HG02840 (cell line): ENCODE measurements around the gene EFNA5.

Experiments used
- ATAC-seq: cut with Tn5 transposase; IDR thresholded peaks from one replicate; pipeline ENCODE4 v1.9.1; 2021; ENCODE audit warnings: mild to moderate bottlenecking, moderate library complexity, moderate number of reproducible peaks; ENCODE audit not compliant: unreplicated experiment, low FRiP score

EFNA5 gene

DNA sequence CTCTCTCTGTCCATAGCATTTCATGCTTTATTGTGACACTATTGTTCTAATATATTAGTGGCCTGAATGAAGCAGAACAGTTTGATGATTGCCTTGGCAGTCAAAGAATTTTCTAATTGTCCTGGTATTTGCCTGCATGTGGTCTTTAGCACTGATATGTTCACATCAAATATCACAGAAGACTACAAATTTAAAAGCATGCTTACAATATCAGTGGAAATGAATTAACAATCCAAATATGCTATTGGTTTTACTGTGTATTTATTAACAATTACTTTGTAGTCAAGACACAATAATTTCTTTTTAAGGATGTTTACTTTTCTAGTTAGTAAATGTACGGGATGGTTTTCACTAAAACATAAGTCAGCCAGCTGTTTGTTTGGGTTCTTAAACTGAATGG is 18.3 kb downstream of the EFNA5 start:
- ATAC-seq, result no peak

DNA sequence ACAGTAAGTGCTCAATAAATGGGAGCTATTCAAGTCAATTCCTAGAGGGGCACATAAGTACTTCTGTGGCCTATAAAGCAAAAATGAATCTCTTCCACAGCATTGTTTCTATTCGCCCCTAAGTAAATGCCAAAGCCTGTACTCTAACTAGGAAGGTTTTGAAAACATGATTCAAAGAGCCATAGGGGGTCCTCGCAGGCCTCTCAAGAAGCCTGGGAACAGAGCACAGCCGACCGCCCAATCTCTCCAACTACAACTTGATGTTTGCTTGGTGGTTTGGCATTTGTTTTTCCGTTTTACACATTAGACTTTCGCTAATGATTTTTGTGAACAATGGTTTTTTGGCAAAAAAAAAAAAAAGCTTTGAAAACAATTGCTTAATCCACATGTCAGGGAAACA is 19.4 kb downstream of the EFNA5 start:
- ATAC-seq, result no peak

DNA sequence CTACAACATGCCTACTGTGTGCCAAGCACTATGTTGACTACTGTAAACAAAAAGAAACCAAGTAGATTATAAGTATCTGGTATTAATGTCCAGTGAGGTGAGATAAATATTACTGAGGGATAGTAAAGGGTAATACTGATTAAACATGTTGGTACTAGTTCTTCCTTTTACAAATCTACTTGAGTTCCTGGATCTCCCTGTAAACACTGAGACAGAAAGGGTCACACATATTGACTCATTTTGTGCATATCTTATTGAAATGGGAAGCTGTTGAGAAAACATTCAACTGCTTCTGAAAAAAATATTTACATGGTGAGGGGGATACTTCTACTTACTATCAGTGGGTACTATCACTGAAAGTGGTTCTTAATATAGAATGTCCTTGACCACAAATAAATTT is 24.3 kb downstream of the EFNA5 start:
- ATAC-seq, result no peak

DNA sequence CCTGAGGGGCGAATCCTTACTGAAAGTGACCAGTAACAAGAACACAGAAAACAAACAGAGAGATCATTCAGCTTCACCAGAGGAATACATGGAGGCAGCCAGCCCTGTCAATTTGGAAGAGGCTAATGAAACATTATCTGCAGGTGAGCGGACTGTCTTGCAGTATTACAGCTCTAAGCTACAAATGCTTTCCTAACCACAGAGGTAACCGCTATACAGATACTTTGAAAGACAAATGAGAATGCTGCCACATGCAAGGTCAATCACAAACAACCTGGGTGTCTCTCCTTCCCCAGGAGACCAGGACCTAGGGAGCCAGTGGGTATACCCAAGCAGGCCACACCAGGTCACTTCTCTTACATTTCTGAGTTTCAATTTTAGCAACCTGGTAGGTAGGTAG is 30.2 kb downstream of the EFNA5 start:
- ATAC-seq, result no peak

DNA sequence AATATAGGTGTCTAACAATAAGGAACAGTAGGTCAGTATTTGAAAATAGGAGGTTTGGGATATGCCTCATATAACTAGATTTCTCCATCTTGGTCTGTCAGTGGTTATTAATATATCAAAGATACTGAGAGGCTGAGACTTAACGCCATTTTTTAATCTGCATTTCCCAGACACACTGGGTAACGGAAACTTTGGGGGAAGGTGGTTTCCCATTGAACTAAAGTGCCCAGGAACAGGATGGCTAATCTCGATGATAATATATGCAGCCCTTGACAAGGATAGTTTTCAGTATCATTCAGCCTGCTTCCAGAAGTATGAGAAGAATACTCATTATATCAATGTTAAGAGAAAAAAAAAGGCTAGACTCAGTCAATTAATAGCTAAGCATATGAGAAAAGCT is 30.7 kb downstream of the EFNA5 start:
- no peak for ATAC-seq

DNA sequence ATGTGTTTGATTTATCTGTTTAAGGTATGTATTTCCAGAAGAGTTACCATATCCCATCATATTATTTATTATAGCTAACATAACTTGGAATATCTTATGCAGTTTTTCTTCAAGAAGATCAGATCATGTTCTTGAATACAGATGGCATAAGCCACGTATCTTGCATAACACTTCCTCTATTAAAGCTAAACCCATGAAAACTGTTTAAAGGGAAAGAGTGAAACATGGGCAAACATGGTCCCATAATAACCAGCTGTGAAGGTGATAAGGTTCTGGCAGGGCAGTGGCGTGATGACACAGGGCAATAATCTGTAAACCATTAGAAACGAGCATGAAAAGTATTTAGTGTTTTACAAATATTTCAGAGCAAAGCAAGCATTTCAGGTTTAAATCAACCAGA is 34.2 kb downstream of the EFNA5 start:
- no peak for ATAC-seq

DNA sequence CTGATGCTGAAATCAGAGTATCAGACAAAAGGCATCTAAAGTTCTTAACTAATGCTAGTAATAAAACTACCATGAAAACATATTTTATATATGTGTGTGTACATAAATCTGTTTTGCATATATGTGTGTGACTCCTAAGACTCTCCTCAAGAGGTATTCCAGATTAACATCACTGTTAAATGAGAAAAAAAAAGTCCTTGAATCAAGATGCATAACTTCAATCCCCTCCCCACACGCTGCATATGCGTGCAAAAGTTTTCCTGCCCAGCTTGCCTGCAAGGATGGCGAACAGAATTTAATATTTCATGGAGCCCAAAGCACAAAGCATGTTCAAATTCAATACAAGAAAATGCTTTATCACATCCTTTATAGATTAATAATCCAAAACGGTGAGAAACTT is 34.7 kb downstream of the EFNA5 start:
- ATAC-seq, result no peak

DNA sequence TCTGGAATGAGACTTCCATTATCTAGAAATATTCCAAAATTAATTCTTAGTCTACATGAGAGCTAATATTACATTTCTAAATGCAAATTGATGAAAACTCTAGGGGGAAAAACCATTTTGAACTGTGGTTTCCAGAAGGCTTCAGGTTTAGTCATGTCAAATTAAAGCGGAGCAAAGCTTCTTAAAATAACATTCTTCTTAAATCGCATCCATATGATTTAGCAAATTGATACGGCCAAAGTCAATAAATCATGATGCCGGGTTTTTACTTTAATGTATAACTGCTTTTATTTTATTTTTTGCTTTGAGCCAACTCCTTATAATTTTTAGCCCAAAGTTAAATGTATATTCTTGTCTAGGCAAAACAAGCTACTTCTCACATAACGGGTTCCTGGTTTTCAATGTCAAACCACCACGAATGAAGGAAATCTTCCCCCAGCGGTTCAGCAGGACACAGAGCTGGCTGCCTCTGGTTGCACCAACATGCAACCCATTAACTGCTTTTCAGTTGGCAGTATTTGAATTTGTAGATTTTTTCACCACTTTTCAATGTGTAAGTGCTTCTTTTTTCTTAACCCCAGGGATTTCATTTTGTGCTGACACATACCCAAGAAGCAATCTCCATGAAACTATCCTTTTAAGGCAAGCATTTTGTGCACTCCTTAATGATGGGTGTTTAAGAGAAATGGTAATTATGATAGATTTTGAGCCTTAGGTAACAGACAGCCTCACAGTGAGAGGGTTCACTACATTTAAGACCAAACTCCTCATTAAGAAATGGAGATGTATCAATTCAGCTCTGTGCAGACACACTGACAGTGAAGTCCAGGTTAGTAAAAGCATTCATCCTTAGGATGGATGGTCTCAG is 35.5 kb downstream of the EFNA5 start:
- no peak for ATAC-seq

DNA sequence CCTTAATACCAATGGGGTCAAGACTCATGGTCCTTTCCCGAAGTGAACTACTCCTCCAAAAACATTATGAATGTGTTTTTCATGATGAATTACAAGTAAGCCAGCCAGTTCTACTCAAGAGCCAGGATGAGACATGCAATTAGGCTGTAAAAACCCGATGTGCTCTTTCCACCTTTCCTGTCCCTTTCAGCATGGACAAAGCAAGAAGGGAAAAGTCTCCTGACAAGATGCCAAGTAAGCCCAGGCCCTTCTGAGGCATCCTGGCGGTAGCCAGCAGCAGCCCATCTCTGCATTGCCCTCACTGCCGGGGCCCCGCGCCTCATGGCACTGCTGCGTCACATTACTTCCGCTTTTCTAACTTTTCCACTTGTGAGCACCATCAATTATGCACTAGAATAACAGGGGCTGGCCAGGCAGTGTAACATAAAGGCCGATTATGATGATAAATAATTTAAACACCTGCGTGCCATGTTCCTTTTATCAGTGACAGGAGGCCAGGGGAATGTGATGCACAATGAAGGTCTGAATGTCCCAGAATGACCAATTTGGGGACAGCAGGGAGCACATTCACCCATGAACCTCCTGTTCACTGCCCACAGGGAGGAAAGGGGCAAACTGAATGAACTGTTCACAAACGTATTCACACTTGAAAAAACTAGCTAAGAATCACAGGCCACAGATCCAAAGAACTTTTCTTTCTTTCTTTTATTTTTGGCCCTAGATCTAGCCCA is 37.4 kb downstream of the EFNA5 start:
- no peak for ATAC-seq

DNA sequence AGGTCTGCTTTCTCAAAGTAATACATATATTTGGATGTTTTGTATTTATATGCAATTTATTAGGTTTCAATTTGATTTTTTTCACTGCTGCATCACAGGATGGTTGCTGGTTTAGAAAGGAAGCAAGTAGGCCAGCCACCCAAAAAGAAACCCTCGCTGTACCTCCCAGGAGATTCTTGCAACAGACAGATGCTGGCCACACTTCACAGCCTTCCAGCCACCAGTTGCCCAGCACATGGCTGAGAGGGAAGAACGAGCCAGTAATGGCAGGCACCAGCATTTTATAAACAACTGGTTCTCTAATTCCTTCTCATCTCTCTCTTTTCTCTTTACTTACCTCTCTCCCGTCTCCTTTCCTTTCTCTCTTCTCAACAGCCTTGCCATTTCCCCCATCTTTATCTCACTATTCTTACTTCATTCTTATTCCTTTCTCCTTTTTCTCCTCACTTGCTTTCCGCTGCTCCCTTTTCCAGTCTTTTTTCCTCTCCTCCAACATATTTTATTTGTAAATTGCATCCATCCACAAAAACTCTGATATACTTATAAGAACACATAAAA is 38.9 kb downstream of the EFNA5 start:
- no peak for ATAC-seq

DNA sequence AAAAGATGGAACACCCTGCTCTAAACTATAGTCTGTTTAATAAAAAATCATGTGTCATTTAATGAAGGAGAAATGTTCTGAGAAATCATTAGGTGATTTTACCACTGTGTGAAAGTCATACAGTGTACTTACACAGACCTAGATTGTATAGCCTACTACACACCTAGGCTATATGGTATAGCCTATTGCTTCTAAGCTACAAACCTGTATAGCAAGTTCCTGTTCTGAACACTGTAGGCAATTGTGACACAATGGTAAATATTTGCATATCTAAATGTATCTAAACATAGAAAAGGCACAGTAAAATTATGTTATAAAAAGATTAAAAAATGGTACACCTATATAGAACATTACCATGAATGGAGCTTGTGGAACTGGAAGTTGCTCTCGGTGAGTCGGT is 40.6 kb downstream of the EFNA5 start:
- no peak for ATAC-seq

DNA sequence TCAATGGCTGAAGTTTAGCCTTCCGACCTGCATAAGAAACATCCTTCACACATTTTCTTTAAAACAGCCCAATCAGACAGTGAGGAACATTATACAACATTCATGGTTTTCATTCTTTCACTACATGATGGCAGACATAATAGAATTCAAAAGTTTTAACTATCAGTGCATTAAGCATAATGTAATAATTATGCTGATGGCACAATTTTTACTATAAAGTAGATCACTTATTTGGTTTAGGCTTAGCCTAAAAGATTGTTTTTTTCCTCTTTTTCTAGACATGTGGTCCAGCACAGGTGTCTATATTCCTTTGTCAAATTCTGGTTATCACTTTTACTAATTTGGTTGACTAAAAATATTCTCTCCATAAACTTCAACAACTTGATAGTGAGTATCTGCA is 46.5 kb downstream of the EFNA5 start:
- no peak for ATAC-seq

DNA sequence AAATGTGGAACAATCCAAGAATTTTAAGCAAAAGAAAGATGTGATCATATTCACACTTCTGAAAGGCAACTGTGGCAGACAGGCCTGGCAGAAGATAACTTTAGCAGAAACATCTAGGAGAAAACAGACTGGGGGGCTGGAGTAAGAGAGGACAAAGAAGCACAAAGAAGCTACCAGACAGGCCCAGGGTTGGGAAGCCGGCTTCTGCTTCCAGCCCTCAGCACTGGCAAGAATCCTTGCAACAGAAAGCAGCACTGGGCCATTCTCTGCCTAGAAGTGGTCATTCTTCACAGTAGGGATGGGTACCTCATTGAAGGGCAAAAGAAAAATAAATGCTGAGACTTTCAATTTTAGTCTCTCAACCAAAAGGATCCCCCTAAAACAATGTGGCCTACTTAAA is 49.6 kb downstream of the EFNA5 start:
- ATAC-seq, result no peak

DNA sequence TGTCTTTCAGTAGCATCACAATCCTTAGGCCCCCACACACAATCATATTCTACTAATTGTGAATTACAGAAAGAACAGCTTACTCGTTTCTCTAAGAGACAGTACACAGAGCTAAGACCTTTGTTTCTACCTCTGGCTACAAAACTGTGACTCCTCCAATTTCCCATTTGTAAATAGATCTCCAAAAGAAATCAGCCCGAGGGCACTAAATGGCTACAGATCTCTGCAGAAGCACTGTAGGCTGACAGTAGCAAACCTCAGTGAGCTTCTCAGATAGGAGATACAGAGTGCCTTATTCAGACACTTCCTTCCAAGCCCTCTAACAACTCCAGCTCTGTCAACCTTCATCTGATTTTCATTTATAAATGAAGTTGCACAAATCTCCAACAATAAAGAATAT is 51.0 kb downstream of the EFNA5 start:
- no peak for ATAC-seq

DNA sequence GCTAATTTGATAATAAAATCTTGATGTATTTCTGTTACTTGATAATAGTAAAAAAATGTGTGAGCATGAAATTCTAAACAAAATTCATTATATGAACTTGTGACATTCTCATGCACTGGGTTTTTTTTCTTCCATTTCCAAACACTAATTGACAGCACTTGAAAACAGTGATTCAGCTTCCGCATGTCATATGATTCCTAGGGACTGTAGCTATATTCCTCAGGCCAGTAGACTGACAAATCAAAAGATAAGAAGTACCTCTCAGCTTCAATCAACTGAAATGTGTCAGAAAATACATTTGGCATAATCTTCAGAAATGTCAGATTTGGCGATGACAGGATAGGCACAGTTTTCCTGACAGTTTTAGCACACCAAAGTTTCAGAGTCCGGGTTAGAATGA is 52.5 kb downstream of the EFNA5 start:
- ATAC-seq, result no peak

DNA sequence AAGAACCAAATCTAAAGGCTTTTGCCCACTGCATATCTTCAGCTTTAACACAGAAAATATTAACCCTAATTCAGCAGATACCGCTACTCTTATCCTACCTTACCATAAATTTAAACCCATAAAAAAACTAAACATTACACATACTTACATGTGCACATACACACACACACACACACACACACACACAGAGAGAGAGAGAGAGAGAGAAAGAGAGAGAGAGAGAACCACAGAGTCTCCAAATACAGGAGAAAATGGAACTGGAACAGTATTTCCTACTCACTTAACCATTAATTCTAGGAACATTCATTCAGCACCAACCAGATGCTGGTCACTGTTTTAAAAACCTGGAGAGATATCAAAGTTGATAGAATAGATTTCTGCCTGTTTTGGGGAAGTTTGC is 53.7 kb downstream of the EFNA5 start:
- ATAC-seq, result no peak

DNA sequence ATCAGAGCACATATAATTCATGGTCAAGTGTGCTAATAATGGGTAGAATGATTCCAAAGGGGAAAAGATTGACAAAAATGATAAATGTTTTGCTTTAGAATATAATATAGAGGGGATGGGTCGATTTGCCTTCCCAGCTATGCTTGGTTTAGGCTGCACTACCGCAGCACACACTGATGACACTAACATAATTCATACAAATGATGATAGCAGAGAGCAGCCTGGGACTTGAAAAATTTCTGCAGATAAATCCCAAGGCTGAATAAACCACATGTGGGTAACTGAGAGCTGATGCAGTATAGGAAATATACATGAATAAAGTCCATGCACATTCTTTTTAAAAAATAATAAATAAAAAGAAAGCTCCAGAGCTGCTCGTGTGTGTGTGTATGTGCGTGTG is 54.5 kb downstream of the EFNA5 start:
- ATAC-seq, result no peak

DNA sequence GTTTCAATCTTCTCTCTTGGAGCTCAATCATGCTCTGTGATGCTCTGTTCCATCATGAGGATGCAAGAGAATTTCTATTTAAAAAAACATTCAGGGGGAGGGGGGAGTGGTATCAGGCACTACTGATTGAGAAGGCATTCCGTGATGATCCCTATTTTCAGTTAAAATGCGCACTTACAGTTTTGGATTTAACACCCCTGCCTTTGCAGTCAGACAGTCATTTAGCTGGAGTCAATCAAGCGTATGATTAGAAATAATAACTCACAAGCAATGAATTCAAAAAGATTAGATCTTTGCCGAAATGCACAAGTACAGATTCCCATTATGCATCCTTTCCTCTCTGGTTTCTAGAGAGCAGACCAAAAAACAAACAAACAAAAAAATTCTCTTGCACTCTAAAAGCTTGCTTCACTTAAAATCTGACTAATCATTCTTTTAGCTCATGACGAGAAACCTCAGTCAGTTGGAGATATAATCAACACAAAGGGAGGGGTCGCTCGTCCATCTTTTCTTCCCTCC is 55.4 kb downstream of the EFNA5 start:
- no peak for ATAC-seq

DNA sequence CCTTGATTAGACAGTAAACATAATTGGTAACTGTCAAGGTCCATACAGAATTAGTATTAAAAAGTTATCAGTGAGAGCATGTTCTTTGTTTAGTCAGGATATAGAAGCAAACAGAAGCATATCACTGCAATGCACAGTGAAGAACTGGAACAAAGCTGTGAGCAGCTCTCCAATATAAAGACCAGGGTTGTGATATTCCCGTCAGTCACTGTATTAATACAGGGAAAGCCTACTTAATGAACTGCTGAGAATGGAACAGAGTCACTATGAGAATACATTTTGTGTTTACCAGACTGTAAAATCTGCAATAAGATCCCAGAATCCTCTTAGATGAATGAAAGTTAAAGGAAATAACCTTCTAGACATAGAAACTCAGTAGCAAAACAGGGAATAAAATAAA is 58.2 kb downstream of the EFNA5 start:
- ATAC-seq, result no peak

DNA sequence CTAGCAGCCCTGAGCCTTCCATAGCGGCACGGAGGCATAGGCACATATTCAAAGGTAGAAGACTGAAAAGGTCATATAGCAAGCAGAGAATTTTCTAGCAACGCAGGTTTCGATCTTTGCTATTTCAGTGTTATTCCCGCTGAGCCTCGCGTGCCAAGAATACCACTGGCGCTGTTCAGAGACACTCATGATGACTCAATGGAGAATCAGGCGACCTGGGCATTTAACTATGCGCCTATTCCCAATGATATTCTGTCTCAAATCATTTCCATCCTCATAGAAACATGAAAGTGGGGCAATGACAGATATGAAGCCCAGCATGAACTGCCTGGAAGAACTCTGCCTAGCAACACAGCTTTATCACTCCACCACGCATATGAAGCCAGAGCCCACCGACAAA is 59.9 kb downstream of the EFNA5 start:
- ATAC-seq, result no peak

DNA sequence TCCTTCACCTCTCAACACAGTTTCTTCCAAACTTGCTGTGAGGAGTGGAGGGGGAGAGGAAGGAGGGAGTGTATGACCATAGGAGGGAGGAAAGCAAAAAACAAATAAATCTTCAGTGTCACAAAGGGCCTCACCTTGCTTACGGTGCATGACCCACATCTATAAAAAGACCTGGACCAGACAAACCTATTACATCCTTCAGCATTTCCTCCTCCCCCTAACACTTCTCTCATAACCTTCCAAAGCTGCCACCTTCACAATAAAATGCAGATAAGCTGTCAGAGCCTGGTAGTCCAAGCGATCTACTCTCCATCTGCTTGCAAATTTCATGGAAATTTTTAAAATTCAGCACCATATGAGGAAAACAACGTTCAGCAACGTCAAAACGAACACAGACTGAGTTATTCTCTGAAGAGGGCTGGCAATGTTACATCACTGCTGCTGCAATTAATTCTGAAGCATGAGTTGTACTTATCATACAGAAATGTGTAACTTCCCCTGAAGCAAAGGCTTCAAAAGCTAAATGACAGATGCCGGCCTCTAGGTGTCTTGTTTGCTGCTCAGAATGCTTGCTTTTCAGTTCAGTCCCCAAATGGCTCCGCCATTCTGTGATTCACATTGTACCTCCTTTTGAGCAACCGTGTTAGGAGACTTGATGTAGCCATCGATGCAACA is 62.9 kb downstream of the EFNA5 start:
- no peak for ATAC-seq
